T-helper 2 cell treated with Interferon-gamma antibody and Interleukin-4, amounts not matched to agents 5 μg/mL and 100 μg/mL, for 36 hours (primary cell): ENCODE measurements around the gene DDX54.

Experiments
- DNase-seq: peaks from one replicate; pipeline ENCODE4 v3.0.0; 2021; ENCODE audit warnings: low spot score
- H3K27ac Mint-ChIP-seq: one replicate; pipeline ENCODE4 v1.8.0; 2021; ENCODE audit warnings: mild to moderate bottlenecking, mixed read lengths
- H3K27me3 Mint-ChIP-seq: one replicate; pipeline ENCODE4 v1.8.0; 2021; ENCODE audit warnings: low read depth, mixed read lengths
- H3K36me3 Mint-ChIP-seq: one replicate; pipeline ENCODE4 v1.8.0; 2021; ENCODE audit warnings: low read depth, mixed read lengths
- H3K4me1 Mint-ChIP-seq: one replicate; pipeline ENCODE4 v1.8.0; 2021; ENCODE audit warnings: low read depth, mixed read lengths
- H3K4me3 Mint-ChIP-seq: one replicate; pipeline ENCODE4 v1.8.0; 2022; ENCODE audit warnings: mild to moderate bottlenecking, moderate library complexity, mixed read lengths
- H3K9me3 Mint-ChIP-seq: one replicate; pipeline ENCODE4 v1.8.0; 2021; ENCODE audit warnings: mixed read lengths

Gene DDX54

GRCh38 chr12:113170926-113171325 lies 14.4 kb downstream of the DDX54 start:
- Mint-ChIP-seq H3K9me3 (no peaks in the 10 kb centered on the region), H3K27ac (no peak overlapping the region), H3K4me3 (no peak overlapping the region), H3K27me3 (no peaks in the 10 kb centered on the region), H3K36me3 (peaks cover 60% of the 10 kb centered on the region), H3K4me1 (no peaks in the 10 kb centered on the region)
- no peak for DNase-seq

GRCh38 chr12:113170457-113170856 lies 14.8 kb downstream of the DDX54 start:
- Mint-ChIP-seq H3K36me3 (peaks cover 58% of the 10 kb centered on the region), H3K4me1 (no peaks in the 10 kb centered on the region), H3K4me3 (no peak overlapping the region), H3K9me3 (no peaks in the 10 kb centered on the region), H3K27ac (no peak overlapping the region), H3K27me3 (no peaks in the 10 kb centered on the region)
- no peak for DNase-seq

GRCh38 chr12:113169697-113170096 lies 15.6 kb downstream of the DDX54 start:
- Mint-ChIP-seq H3K36me3 (peaks cover 57% of the 10 kb centered on the region), H3K9me3 (no peaks in the 10 kb centered on the region), H3K27me3 (no peaks in the 10 kb centered on the region), H3K4me3 (no peak overlapping the region), H3K4me1 (no peaks in the 10 kb centered on the region), H3K27ac (no peak overlapping the region)
- no peak for DNase-seq

DNA sequence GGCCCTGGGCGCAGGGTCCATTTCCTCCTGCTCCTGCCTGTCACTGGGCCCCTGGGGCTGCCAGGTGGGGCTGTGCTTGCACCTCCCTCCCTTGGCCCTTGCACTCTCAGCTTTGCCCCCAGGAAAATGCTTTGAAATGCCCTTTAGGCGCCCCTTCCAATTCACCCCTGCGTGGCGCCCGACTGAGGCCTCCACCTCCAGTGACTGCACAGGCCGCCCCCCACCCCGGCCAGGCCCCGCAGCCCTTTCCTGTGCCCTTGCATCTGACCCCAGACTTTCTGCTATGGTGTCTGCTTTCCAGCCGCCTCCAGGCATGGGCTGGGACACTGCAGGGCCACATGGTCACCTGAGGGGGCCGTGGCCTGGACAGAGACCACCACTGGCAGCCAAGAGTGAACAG lies 17.4 kb downstream of the DDX54 start:
- no peak overlapping the region for H3K4me3 Mint-ChIP-seq
- DNase-seq, result no peak
- no peaks in the 10 kb centered on the region for H3K9me3 Mint-ChIP-seq
- H3K36me3 Mint-ChIP-seq, result peaks cover 53% of the 10 kb centered on the region
- no peaks in the 10 kb centered on the region for H3K4me1 Mint-ChIP-seq
- no peaks in the 10 kb centered on the region for H3K27me3 Mint-ChIP-seq
- no peak overlapping the region for H3K27ac Mint-ChIP-seq

DNA sequence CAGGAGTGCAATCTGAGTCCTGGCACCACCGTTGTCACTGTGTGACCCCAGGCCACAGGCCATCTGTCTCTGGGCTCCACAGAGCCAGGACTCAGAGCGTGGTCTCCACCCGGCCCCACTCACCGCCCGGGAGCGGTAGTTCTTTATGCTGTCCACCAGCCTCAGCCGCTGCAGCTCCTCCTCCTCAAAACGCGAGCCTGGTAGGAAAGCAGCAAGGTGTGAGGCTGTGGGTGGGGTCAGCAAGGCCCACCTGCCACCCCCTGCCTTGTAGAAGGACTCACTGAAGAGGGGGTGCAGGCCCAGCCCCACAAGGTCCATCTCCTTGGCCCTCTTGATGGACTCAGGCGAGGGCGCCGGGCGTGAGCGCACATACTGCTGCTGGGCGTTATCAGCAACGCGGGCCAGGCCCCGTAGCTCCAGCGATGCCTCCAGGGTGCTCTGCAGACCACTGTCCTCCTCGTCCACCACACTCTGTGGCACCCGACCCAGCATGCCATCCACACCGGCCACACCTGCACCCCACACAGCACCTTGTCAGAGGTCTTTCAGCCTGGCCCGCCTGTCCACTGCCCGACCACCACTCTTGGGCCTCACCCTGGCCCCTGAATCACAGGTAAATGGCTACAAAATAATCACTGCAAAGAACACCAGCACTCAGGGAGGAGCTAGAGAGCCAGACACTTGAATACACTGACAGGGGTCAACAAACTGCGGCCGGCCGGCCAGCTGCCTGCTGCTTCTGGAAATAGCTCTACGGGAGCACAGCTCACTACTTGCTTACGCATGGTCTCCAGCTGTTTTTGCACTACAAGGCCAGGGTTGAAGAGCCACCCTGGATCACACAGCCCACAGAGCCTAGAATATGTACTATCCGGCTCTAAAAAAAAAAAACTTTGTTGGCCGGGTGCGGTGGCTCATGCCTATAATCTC lies 19.5 kb downstream of the DDX54 start:
- peaks cover 1% of the 10 kb centered on the region for H3K4me1 Mint-ChIP-seq
- H3K27me3 Mint-ChIP-seq, result no peaks in the 10 kb centered on the region
- no peak for DNase-seq
- H3K4me3 Mint-ChIP-seq, result no peak overlapping the region
- H3K9me3 Mint-ChIP-seq, result no peaks in the 10 kb centered on the region
- peaks cover 47% of the 10 kb centered on the region for H3K36me3 Mint-ChIP-seq
- H3K27ac Mint-ChIP-seq, result no peak overlapping the region

DNA sequence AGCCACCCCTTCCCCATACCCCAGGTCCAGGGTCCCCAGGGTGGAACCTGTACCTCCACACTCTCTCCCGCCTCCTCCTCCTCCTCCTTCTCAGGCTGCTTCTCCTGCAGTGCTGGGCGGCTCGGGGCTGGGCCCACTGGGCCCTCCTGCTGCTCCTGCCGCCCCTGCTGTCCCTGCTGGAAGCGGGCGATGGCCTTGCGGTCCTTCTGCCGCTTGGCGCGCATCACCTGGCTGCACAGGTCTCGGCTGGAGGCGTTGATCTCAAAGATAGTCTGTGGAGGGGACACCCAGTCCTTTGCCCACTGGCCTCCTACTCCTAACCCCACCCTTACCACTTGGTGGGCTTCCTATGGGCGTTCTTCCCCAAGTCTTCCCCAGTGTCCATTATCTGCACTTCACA lies 21.3 kb downstream of the DDX54 start:
- DNase-seq, result no peak
- Mint-ChIP-seq H3K27me3 (no peaks in the 10 kb centered on the region), H3K4me1 (peaks cover 1% of the 10 kb centered on the region), H3K9me3 (no peaks in the 10 kb centered on the region), H3K36me3 (peaks cover 47% of the 10 kb centered on the region), H3K4me3 (no peak overlapping the region), H3K27ac (no peak overlapping the region)

GRCh38 chr12:113163030-113163360 lies 22.3 kb downstream of the DDX54 start:
- H3K27ac Mint-ChIP-seq, result no peak overlapping the region
- peaks cover 1% of the 10 kb centered on the region for H3K4me1 Mint-ChIP-seq
- no peaks in the 10 kb centered on the region for H3K9me3 Mint-ChIP-seq
- no peaks in the 10 kb centered on the region for H3K27me3 Mint-ChIP-seq
- peaks cover 42% of the 10 kb centered on the region for H3K36me3 Mint-ChIP-seq
- no peak overlapping the region for H3K4me3 Mint-ChIP-seq
- no peak for DNase-seq

- H3K27me3 Mint-ChIP-seq, result no peaks in the 10 kb centered on the region
- no peaks in the 10 kb centered on the region for H3K9me3 Mint-ChIP-seq
These were observed 22.9 kb downstream of the DDX54 start for GRCh38 chr12:113162102-113163029.

DNA sequence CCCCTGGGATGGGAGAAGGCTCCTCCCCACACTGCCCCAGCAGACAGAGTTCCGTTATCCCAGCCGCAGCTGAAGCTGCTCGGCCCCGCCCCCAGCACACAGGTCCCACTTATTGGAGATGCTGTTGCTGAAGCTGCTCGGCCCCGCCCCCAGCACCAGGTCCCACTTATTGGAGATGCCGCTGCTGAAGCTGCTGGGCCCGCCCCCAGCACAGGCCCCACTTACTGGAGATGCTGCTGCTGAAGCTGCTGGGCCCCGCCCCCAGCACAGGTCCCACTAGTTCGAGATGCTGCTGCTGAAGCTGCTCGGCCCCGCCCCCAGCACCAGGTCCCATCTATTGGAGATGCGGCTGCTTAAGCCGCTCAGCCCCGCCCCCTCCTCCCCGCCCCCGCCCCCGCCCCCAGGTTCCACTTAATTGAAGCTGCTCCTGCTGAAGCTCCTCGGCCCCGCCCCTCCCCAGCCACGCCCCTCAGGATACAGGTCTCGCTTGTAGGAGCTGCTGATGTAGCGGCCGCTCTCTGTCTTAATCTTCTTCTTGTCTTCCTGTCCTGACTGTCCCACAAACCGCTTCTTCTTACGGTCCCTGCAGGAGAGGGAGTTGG lies 23.8 kb downstream of the DDX54 start:
- peaks cover 1% of the 10 kb centered on the region for H3K4me1 Mint-ChIP-seq
- H3K27ac Mint-ChIP-seq, result no peak overlapping the region
- DNase-seq, result no peak
- peaks cover 48% of the 10 kb centered on the region for H3K36me3 Mint-ChIP-seq
- no peak overlapping the region for H3K4me3 Mint-ChIP-seq
- H3K27me3 Mint-ChIP-seq, result no peaks in the 10 kb centered on the region
- no peaks in the 10 kb centered on the region for H3K9me3 Mint-ChIP-seq

More at GRCh38 chr12:113162102-113163029, 22.9 kb downstream of the DDX54 start:
- Mint-ChIP-seq H3K27ac (no peak overlapping the region), H3K4me3 (no peak overlapping the region), H3K36me3 (peaks cover 46% of the 10 kb centered on the region), H3K4me1 (peaks cover 1% of the 10 kb centered on the region)
- DNase-seq, result no peak

DNA sequence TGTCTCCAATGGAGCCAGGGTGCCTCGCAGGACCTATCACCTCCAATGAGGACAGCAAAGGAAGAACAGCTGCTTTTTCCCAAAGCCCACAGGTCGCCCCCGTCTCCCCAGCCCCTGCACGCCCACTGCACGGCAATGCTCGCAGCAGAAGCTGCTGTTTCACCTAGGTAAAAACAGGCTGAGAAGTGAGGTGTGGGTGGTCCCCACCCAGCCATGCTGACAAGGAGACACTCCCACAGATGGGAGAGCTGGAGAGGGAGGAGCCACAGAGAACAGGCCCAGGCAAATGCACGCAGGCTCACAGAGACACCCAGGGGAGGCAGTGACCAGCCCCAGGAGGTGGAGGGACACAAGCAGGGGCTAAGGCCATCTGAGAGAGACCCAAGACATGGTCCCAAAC lies 25.3 kb downstream of the DDX54 start:
- H3K36me3 Mint-ChIP-seq, result peaks cover 42% of the 10 kb centered on the region
- H3K4me3 Mint-ChIP-seq, result no peak overlapping the region
- H3K9me3 Mint-ChIP-seq, result no peaks in the 10 kb centered on the region
- peaks cover 1% of the 10 kb centered on the region for H3K4me1 Mint-ChIP-seq
- no peak for DNase-seq
- no peaks in the 10 kb centered on the region for H3K27me3 Mint-ChIP-seq
- peak overlapping the region; percentile 32 for H3K27ac Mint-ChIP-seq

GRCh38 chr12:113158439-113159203 lies 26.7 kb downstream of the DDX54 start:
- H3K36me3 Mint-ChIP-seq, result peaks cover 41% of the 10 kb centered on the region
- H3K4me3 Mint-ChIP-seq, result no peak overlapping the region
- peaks cover 5% of the 10 kb centered on the region for H3K27me3 Mint-ChIP-seq
- H3K4me1 Mint-ChIP-seq, result peaks cover 4% of the 10 kb centered on the region
- H3K9me3 Mint-ChIP-seq, result no peaks in the 10 kb centered on the region
- DNase-seq, result no peak
- no peak overlapping the region for H3K27ac Mint-ChIP-seq

DNA sequence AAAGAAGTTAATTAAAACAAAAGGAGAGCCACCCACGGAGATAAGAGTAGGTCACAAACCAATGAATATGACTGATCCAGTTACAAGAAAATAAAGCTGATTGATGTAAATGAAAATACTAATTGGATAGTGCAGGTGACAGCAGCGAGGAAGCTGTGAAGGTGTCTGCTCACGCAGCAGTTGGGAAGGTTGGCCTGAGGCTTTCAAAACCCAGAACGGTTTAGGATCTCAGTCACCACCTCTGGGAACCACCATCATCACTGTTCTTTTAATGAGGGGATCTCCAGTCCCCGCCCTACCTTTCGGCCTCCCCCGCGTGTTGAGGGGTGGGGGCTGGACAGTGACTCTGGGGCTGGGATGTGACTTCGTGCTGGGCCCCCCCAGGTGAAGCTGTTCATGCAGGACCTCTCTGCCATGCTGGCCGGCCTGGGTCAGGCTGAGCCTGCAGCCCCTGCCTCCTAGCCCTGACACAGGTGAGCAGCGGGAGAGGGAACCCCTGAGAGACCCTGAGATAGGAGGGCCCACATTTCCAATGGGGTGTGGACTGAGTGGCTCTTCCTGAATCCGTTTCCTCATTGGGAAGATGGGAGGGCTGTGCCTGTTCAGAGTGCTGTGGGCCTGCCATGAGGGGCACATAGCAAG lies 27.9 kb downstream of the DDX54 start:
- peaks cover 30% of the 10 kb centered on the region for H3K36me3 Mint-ChIP-seq
- peaks cover 9% of the 10 kb centered on the region for H3K4me1 Mint-ChIP-seq
- H3K27ac Mint-ChIP-seq, result no peak overlapping the region
- peaks cover 8% of the 10 kb centered on the region for H3K27me3 Mint-ChIP-seq
- H3K9me3 Mint-ChIP-seq, result no peaks in the 10 kb centered on the region
- H3K4me3 Mint-ChIP-seq, result no peak overlapping the region
- no peak for DNase-seq

DNA sequence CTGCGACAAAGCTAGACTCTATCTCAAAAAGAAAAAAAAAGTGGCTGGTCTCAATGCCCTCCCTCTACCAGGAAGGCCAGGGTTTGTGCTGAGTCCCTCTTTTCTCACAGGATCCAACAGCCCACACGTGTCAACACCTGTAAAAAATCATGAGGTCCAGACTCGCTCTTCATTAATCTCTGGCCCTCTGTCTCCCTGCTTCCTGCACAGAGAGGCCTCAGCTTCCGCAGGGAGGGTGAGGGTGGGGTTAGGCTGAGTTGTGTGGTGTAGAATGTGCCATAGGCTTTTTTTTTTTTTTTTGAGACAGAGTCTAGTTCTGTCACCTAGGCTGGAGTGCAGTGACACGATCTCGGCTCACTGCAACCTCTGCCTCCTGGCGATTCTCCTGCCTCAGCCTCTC lies 29.6 kb downstream of the DDX54 start:
- Mint-ChIP-seq H3K4me1 (peaks cover 13% of the 10 kb centered on the region), H3K36me3 (peaks cover 20% of the 10 kb centered on the region), H3K27me3 (peaks cover 14% of the 10 kb centered on the region), H3K9me3 (no peaks in the 10 kb centered on the region), H3K4me3 (no peak overlapping the region), H3K27ac (no peak overlapping the region)
- no peak for DNase-seq
